Transverse colon (tissue), 3 donors: Measurements from ENCODE around the gene LPCAT3.
"Not testable (repeated sequence)": the region's sequence is repeated elsewhere in the genome, so short reads cannot be mapped to it uniquely, and the experiment has no call there.

Source experiments
- CTCF ChIP-seq, 5 experiments: fragments of 200-600 bp in 3 of 5; fragments of 450-650 bp in 2 of 5; sonication (generic) in 3 of 5; IDR thresholded peaks; 1 replicate in 2 of 5; 2 replicates in 3 of 5; pipeline ENCODE4 v1.5.1; 2016 to 2017; ENCODE audit warnings: antibody characterized with exemption in 5 of 5, inconsistent platforms in 3 of 5, mild to moderate bottlenecking in 2 of 5, moderate library complexity in 1 of 5
- POLR2A ChIP-seq: fragments of 450-650 bp; IDR thresholded peaks from one replicate; pipeline ENCODE4 v1.6.1; 2016; ENCODE audit warnings: antibody characterized with exemption, mild to moderate bottlenecking, moderate library complexity

GRCh38 chr12:7049445-7049951 is 31.2 kb upstream of the LPCAT3 start:
- not testable (repeated sequence) for TF ChIP-seq CTCF (IDR thresholded peaks at IDR 0.05); POLR2A
